Measurements from ENCODE around the gene ADGRL2.

The ADGRL2 gene

DNA sequence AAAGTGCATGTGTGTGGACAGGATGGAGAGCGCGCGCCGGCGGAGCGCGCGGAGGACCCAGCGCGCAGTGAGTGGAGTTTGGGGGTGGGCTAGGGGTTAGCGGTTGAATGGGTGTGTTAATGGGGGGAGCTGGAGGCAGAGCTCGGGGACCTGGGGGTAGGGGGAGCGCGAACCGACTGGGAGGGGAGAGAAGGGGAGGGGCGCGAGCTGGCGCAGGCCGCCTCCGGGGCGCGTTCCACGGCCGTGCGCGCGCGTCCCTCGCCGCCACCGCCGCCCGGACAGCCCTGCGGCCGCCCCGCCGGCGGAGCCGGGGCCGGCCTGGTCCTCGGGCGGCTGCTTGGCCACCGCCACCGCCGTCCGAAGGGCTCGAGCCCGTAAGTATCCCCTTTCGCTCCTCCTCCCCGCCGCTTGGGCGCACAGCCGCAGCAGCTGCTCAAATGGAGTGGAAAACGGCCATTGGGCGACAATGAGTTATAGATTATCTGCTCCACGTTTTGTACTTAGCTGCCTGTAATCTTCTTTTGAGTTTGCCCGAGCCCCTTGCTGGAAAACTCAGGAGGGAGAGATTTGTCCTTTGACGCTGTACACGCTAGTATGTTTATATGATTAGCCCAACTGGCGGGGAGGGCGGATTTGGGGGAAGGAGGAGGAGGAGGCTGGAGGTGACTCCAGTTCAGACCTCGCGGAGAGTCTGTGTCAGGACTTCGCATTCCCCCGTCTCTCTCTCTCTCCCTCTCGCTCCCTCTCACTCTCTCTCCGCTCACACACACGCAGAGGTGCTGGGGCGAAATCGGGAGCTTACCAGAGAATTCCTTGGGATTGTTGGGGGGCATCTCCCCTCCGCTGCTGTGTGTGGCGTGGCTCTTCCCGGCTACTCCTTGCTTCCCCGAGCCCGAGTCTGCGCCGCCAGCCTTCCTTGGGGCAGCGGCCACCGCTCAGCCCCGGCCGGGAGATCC is at the start of gene ADGRL2:
ADGRL2 (plus strand) TSS at position 240 of the 956 bp plus-strand sequence. CDS start 36,051 bp downstream, outside the sequence.
- no peak for DNase-seq

DNA sequence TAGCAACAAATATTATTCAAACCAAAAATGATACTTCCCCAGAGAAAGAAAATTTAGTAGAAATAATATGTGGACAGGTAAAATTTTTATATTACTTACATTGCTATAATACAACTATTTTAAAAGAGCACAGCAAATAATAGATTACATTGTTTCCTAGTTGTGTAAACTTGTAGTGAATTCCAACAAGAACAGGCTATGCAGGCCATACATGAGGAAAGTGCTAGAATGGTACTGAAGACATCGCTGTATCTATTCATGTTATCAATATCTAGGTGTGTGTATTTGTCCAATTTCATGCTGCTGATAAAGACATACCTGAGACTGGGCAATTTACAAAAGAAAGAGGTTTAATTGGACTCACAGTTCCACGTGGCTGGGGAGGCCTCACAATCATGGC is 47.9 kb upstream of the ADGRL2 start:
- no peak for DNase-seq

DNA sequence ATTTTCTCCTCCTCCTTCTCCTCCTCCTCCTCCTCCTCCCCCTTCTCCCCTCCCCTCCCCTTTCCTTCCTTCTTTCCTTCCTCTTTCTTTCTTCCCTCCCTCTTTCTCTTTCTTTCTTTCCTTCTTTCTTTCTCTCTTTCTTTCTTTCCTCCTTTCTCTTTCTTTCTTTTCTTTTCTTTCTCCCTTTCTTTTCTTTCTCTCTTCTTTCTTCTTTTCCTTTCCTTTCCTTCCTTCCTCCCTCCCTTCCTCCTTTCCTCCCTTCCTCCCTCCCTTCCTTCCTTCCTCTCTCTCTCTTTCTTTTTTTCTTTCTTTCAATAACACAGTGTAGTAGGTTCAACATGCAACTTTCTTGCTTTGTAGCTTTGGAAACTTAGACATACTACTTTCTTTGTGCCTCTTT is 46.3 kb upstream of the ADGRL2 start:
- no peak for DNase-seq

DNA sequence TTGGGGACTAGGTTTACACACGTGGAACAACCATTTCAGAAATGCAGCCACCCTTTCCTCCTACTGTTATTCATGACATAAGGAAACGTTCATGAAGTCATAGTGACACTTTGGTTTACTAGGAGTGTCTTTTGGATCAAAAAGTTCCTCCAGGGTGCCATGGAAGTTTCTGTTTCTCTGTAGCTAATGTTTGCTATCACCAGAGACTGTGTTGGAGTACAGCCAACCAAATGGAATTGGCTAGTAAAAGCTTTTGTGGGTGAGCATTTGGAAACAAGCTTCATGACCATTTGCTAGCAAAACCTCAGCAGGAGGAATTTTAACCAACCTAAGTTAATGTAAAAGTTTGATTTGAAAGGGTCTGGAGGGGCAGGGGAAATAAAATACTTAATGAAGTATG is 43.9 kb upstream of the ADGRL2 start:
- no peak for DNase-seq

DNA sequence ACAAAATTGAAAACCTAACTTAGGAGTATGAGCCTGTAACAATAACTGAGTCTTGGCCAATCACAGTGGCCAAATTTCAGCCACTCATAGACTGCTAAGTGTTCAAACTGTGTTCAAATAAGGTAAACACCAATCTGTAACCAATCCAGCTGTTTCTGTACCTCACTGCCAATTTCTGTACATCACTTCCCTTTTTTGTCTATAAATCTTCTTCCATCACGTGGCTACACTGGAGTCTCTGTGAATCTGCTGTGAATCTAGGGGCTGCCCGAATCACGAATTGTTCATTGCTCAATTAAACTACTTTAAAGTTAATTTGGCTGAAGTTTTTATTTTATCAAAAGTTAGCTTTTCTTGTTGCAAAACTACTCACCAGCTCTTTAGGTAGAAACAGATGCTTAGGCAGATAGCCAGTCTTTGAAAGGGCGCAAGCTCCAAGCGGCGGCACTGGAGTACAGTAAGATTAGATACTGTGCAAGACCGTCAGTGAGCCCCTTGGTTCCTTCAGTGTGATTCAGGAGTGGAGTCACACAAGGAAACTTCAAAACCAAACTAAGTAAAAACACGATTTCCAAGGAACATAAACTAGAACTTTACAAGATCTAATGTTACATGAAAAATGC is 43.2 kb upstream of the ADGRL2 start:
- DNase-seq: no peak

DNA sequence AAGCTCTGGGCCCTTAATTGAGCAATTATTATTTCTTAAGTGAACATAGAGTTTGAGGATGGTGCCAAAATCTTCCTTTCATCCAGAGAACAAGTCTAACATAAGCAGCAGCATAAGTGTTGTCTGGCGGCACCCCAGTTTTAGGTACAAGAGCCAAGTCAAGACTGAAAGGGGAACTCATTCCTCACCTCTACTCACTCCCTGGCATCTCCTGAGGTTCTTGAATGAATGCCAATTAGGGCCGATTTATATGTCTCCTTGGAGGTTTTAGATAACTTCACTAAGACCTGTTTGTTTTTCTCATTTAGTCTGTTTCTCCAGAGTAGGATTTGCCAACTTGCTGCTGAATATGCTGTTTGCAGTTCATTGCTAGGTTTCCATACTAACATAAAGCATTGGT is 42.6 kb upstream of the ADGRL2 start:
- no peak for DNase-seq

DNA sequence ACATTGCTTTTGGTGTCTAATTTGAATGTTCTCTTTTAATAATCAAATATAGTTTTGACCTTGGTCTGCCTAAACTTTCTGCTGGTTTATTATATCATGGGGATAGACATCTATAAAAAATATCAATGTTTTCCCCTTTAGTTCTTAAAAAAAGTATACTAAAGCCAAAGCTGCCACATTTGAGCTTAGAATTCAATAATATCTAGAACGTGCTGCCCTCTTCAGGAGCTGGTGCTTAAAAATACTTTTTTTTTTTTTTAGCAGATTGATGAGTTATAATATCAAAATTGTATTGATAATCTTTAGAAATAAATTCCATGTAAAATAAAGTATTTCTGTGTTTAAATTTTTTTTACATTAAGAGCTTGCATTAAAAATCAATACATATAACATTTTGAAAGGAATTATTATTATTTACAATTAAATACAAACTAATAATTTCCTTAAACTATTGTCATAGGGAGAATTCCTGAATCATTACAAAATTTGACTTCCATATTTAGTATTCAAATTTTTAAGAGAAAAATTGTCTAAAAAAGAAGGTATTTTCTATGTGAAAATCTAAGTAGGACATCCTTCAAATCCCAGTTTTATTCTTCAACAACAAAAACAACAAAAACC is 40.1 kb upstream of the ADGRL2 start:
- no peak for DNase-seq

DNA sequence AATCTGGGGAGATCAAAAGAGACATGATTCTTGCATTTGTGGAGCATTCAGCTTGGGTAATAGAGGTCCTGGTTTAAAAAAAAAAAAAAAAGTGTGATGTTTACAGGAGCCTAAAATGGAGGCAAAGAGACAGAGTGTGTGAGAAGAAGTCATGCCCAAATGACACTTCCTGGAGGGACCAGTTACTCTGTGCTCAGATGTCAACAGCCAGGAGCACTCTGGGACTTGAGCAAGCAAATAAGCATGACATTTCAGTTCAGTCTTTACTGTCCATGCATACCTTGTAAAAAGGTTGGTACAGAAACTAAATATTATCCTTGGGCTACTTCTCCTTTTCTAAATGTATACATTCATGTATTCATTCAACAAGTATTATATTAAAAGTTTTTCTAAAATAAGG is 25.2 kb upstream of the ADGRL2 start:
- DNase-seq: no peak

DNA sequence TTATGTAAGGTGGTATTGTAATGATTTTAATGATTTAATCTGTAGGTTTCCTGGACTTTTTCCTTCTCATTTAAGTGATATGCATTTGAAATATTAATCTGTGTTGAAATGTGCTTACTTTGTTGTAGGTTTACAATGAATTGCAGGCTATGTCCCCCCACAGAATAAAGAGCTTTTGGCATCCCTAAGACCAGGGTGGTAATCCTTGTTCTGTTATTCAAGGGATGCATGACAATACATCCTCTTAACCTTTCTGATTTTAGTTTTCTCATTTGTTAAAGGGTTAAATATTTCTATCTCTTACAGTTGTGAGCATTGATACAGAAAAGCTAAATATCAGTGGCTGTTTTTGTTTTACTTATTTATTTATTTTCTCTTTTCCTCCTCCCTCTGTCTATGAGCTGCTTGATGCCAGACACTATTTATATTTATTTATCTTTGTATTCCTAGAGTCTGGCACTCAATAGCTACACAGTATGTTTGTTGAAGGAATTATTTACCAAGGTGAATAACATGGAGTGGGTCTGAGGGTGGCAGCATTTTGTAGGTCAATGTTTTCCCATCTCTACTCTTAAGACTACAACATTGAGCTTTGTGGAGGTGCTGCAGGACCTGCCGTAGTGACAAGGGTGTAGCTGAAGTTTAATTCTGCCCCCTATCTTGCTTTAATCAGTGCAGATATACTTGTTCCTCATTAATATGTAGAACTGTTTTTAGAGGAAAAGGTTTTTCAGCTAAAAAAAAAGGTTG is 19.9 kb upstream of the ADGRL2 start:
- no peak for DNase-seq

DNA sequence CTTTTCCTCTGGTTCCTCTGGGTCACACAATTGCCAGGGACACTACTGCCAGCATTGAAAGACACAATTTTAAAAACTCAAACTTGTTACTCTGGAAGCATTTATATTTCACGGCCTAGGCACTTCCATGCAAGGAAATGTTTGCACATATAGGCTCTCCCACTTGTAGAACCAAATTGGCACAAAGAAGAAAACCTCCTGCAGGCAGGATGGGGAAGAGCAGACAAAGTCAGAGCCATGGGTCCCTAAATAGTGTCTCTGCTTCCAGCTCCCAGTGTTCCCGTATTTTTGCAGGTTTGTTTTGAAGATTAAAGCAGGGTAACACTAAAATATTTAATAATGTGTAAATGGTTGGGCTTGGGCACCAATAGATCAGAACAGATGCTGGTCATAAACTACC is 19.0 kb upstream of the ADGRL2 start:
- DNase-seq: no peak

DNA sequence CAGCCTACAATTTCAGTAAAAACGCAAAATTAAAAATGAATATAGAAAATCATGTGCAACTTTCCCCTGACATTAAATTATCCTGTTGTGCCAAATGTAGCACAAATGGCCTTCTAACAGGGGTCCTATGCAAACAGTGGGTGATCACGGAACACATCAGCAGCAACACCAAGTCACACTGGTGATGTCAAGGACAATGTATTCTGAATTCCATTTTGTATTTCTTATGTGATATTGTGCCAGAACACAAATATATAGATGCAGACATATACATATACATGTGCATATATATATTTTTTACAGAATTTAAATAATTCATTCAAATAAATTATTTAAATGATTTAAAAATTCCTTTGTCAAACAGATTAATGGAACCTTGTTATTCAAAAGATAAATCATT is 8.6 kb upstream of the ADGRL2 start:
- no peak for DNase-seq

DNA sequence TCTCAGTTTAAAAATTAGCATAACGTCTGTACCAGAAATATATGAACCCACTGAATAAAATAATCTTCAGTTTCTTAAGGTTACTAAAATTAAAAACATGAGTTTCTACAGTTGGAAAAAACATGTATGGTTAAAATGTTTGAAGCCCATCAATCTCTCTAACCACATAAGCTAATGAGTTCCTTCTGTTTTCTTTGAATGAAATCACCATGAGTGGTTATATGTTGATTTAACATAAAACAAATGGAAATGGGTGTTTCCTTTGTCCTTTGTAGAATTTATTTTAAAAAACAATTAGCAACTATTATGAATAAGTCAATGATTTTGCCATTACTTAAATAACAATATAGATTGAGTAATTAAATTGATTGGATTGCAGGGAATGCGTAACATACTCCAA is 3.0 kb upstream of the ADGRL2 start:
- no peak for DNase-seq

DNA sequence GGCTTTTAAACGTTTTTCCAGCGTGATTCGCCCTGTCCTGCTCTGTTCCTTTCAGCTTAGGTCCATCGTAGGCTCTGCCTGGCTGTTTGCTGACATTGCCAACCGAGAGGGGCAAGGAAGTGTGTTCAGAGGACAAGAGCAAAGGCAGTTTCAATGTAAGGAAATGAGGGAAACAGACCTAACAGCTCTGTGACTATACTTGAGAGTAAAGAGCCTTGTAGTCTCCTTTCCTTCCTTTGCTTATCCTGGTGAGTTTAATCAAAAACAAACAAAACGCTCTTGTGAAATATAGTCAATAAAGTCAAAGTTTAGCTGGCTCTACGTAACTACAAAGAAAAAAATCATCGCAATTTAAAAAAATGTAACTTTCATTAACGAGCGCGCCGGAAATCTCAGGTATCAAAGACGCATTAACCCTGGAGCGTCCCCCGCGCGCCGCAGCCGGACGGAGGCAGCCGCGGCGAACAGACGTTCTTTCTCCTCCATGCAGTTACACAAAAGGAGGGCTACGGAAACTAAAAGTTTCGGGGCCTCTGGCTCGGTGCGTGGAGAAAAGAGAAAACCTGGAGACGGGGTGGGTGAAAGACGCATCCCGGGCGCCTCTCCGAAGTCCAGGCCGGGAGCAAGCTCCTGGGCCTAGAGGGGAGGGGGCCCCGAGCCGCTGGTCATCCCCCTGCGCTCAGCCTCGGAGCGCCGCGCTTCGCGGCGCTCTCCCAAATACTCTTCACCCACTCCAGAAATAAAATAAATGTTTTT is 617 bp upstream of the ADGRL2 start:
- DNase-seq: no peak

DNA sequence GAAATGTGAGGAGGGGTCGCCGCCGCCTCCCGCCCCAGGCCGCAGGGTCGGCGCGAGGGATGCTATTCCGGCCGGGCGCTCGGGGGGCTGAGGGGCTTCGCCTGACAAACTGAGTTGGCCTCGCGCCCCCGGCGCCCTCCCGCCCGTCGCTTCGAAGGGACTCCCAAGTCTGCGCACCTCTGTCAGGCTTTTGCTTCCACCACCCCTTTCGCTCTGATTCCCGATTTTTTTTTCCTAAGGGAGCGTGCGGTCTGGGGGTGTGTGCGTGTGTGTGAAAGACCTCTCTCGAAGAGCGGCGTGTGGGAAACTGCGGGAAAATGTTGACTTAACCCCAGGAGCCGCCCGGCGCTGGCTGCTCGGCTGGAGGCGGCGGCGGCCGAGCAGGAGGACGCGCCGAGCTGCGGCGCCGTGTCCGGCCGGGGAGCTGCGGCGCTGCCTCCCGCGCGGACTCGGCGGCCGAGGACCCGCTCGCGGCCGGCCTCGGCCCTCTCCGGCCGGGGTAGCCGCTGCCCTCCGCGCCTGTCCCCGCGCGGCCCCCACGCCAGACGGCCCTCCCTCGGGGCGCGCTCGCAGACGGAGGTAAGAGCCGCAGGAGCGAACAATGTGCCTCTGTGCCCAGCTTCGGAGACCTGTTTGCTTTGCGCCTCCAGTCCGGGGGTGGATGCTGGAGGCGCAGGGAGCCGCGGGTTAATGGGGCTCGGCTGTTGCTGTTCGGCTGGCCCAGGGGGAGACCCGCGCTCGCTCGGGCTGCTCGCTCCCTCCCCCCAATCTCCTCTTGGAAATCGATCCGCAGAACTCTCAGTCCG is 1.1 kb downstream of the ADGRL2 start:
- DNase-seq: no peak

DNA sequence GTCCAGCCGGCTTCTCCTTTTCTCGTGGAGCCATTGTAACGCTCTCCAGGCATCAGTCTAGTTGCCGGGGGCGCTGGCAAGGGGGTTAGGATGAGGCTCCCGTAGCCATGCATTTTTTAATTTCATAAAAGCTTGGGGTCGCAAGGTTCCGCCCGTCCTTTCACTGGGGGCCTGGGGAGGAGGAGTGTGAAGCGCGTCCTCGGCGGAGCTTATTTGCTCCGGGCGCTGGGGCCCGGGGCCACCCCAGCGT is 1.6 kb downstream of the ADGRL2 start:
- DNase-seq: no peak

DNA sequence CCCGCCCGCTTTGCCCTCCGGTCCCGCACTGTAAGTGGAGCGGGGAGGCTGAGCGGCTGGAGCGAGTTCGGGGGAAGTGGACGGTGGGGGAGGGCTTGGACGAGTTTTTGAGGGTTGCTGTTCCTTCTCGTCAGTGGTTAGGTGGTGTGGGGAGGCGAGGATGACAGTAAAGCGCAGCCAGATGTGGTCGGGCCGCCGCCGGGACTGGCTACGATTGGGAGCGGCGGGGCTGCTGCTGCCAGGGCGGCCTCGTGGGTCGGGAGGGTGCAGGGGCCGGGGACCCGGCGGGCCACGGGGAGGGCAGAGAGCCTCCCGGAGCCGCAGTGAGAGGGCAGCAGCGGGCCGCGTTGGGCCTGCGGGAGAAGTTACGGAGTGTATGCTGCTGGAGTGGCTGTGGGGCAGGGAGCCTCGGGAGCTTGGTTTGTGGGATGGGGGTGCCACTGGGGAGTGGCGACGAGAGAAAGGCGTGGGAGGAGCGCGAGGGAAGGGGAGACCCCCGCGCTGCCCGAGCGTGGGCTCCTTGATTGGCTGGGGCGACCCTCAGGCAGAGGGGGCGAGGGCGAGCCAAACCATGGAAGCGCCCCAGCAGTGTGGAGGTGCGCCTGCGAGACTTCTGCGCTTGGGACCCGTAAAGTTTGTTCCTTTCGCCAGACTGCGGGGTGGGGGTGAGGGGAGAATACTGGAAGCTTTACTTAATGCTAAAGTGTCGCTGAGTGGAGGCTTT is 2.1 kb downstream of the ADGRL2 start:
- no peak for DNase-seq

DNA sequence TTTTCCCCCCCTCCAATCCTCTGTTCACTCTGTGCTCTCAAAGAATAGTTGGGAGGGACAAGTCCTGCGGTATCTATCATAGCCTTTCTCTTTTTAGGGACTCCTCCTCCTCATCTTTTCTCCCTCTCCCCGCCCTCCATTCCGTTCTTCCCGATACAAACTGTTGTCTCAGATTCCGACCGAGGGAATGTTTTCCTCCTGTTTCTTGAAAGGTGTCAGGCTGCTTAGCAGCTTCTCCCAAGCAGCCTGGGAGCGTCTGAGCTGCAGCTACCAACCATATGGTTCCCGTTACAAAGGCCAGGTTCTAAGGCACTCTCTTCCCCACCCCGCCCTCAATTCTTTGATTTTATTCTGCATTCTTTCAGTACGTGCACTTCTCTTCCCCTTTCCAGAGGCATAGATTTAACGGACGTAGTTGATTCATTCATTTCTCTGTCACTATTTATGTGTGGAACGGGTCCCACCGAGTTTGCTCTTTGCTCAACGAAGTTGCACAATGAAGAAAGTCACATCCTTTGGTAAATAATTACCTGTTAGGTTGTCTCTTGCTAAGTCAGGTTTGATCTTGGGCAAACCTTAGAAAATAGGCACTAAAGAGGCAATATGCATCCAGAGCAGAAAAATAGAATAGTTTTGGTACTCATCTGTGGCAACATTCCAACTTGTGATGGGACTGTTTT is 2.8 kb downstream of the ADGRL2 start:
- no peak for DNase-seq

DNA sequence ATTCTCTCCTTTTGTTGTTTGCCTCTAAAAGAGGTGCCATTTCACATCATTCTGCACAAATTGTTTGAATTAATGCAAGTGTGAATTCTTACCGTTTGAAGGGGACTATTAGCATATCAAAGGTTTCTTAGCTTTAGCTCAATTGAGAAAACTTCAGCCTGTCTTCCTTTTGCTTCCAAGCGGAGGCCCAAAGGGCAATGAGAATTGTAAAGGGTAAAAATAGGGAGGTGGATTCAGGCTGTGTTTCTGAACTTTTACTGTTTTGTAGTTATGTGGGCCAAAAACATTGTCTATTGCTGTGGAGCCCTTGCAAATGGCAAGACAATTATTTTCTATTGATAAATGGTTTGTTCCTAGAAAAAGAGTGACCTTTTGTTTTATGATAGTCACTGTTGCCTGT is 3.6 kb downstream of the ADGRL2 start:
- DNase-seq: no peak

DNA sequence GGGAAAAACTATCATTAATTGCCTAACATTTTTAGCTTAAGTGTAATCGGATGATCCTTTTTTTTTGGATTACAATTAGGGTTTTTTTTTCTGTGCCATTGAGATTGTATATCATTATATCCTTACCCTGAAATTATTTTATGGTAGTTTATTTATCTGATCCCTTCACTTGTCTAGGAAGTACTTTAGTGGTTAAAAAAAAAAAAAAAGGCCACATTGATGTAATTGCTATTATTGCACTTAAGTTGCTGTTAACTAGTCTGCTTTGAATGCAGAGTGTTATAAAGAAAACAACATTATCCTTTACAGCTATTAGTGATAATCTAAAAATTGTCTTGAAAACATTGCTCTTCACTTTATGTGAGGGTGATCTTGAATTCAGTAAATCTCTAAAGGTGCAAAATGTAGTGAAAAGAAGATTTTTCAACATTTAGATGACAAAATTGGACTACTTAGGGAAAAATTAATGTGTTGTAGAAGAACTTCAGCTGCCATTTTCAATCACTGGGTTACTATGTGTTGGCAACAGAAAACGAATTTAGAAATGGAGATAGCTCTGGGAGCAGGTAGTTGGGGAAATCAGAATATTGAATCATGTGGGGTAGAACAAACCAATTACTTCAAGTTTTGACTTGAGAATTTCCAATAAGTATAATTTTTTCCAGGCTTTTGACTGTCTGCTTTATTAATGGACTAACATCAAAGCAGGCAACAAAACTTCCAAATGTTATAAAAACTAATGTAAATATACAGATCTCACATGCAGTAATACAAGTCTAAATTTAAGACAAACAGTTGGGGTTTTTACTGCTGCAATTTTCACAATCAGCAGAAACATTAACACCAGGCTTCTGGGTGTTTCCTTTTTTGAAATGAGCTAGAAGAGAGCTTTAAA is 5.0 kb downstream of the ADGRL2 start:
- DNase-seq: no peak

DNA sequence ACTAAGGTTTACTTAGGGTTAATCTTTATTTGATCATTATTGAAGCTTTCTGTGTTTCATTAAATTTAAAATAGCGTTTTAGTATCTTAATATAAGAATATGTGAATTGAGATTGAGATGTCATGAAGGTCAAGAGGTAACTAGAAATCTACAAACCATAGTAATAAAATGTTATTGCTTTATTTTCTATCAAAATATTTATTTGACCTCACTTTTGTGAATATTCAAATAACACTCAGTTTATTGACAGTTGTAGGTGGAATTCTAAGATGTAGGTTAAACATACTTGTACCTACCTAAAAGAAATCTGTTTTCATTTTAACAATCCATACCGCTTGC is 5.7 kb downstream of the ADGRL2 start:
- DNase-seq: no peak
